HepG2 (cell line): ENCODE data around the gene MAGT1. TPM values are rescaled to one million over a fixed set of nuclear protein-coding genes. Genes with fewer than 3 reads are reported as not detected.

Experiments
- BCL6 ChIP-seq: IDR thresholded peaks from 2 replicates; pipeline ENCODE4 v1.6.1; 2016; ENCODE audit warnings: missing genetic modification reagents, missing compliant biosample characterization
- CENPX ChIP-seq: sonication (generic); formaldehyde crosslinking; IDR thresholded peaks from 2 replicates; pipeline ENCODE4 v1.9.0; 2021; ENCODE audit warnings: mild to moderate bottlenecking, missing genetic modification reagents, moderate library complexity
- ESRRA ChIP-seq: sonication (generic); formaldehyde crosslinking; IDR thresholded peaks from 2 replicates; pipeline ENCODE4 v1.5.1; 2020; ENCODE audit warnings: mild to moderate bottlenecking, low read depth, missing genetic modification reagents
- FLYWCH1 ChIP-seq: sonication (generic); formaldehyde crosslinking; IDR thresholded peaks from 2 replicates; pipeline ENCODE4 v1.8.1; 2023; ENCODE audit warnings: mild to moderate bottlenecking, missing genetic modification reagents
- FOXA1 ChIP-seq, 2 experiments: fragments of 450-650 bp in 1 of 2; sonication (generic) in 1 of 2; formaldehyde crosslinking in 1 of 2; IDR thresholded peaks; 2 replicates each; pipeline versions ENCODE4 v1.4.0 to v1.6.1; 2016 to 2020; ENCODE audit warnings: missing genetic modification reagents in 1 of 2
- FOXA3 ChIP-seq: IDR thresholded peaks from 2 replicates; pipeline ENCODE4 v1.6.1; 2016; ENCODE audit warnings: missing genetic modification reagents, missing compliant biosample characterization
- RORA ChIP-seq: sonication (generic); formaldehyde crosslinking; IDR thresholded peaks from 2 replicates; pipeline ENCODE4 v1.5.0; 2020; ENCODE audit warnings: mild to moderate bottlenecking, missing genetic modification reagents, moderate library complexity
- SOX13 ChIP-seq, 3 experiments: fragments of 450-650 bp in 1 of 3; sonication (generic) in 1 of 3; formaldehyde crosslinking in 1 of 3; IDR thresholded peaks in 2 of 3; conservative IDR thresholded peaks in 1 of 3; 2 replicates each; pipeline versions ENCODE4 v1.5.0 to v1.6.1; 2016 to 2020; ENCODE audit warnings: antibody characterized with exemption in 1 of 3, mild to moderate bottlenecking in 1 of 3, missing compliant biosample characterization in 1 of 3, missing genetic modification reagents in 1 of 3, moderate library complexity in 1 of 3
- SOX5 ChIP-seq: IDR thresholded peaks from 2 replicates; pipeline ENCODE4 v1.6.1; 2016; ENCODE audit warnings: borderline replicate concordance
- SP4 ChIP-seq: sonication (generic); formaldehyde crosslinking; IDR thresholded peaks from 2 replicates; pipeline ENCODE4 v1.8.1; 2023; ENCODE audit warnings: mild to moderate bottlenecking, missing genetic modification reagents
- U2AF2 ChIP-seq: fragments of 200-400 bp; formaldehyde crosslinking; IDR thresholded peaks from 2 replicates; pipeline ENCODE4 v1.6.1; 2017; ENCODE audit warnings: low read depth, mild to moderate bottlenecking, low read length
- ZEB1 ChIP-seq: IDR thresholded peaks from 2 replicates; pipeline ENCODE4 v1.6.1; 2012; ENCODE audit warnings: mild to moderate bottlenecking, low read depth, inconsistent platforms; ENCODE audit not compliant: insufficient replicate concordance
- ZNF343 ChIP-seq: sonication (generic); formaldehyde crosslinking; IDR thresholded peaks from 2 replicates; pipeline ENCODE4 v1.4.0; 2020; ENCODE audit warnings: mild to moderate bottlenecking, missing genetic modification reagents
- ZNF382 ChIP-seq: sonication (generic); formaldehyde crosslinking; IDR thresholded peaks from 2 replicates; pipeline ENCODE4 v1.5.0; 2020; ENCODE audit warnings: missing genetic modification reagents, mild to moderate bottlenecking, borderline replicate concordance
- ZNF446 ChIP-seq: sonication (generic); formaldehyde crosslinking; IDR thresholded peaks from 2 replicates; pipeline ENCODE4 v1.5.0; 2020; ENCODE audit warnings: mild to moderate bottlenecking, missing genetic modification reagents
- ZNF496 ChIP-seq: sonication (generic); formaldehyde crosslinking; IDR thresholded peaks from 2 replicates; pipeline ENCODE4 v1.8.1; 2023; ENCODE audit warnings: mild to moderate bottlenecking, moderate library complexity, missing genetic modification reagents; ENCODE audit not compliant: insufficient replicate concordance
- ZNF709 ChIP-seq: sonication (generic); formaldehyde crosslinking; IDR thresholded peaks from 2 replicates; pipeline ENCODE4 v1.5.0; 2020; ENCODE audit warnings: mild to moderate bottlenecking, missing genetic modification reagents
- ZSCAN20 ChIP-seq: sonication (generic); formaldehyde crosslinking; IDR thresholded peaks from 2 replicates; pipeline ENCODE4 v1.4.0; 2020; ENCODE audit warnings: missing genetic modification reagents, mild to moderate bottlenecking, borderline replicate concordance
- ZSCAN22 ChIP-seq: sonication (generic); formaldehyde crosslinking; IDR thresholded peaks from 2 replicates; pipeline ENCODE4 v1.4.0; 2020; ENCODE audit warnings: mild to moderate bottlenecking, missing genetic modification reagents
- polyA plus RNA-seq, 8 experiments: library from polyadenylated mRNA; depleted of rRNA in 3 of 8; stranded (reverse) in 7 of 8; unstranded in 1 of 8; fragments of >200 nt; fragmentation: Illumina TruSeq in 4 of 8; extraction: Trizol in 4 of 8; gene quantifications; 2 replicates each; pipeline versions ENCODE4 v1.2.1 to v1.2.3, GENCODE V29; 2011 to 2016; ENCODE audit warnings: low read depth in 4 of 8, missing spikeins in 1 of 8, mixed read lengths in 1 of 8; ENCODE audit not compliant: insufficient read depth in 1 of 8
- total RNA-seq, 5 experiments: library from RNA; depleted of rRNA; stranded (reverse); fragments of >200 nt; fragmentation: Illumina TruSeq; extraction: Trizol; gene quantifications; 2 replicates each; pipeline ENCODE4 v1.2.3, GENCODE V29; 2016; ENCODE audit warnings: low read depth in 1 of 5
- TF ChIP-seq, protein P1 (sequence below): sonication (generic); formaldehyde crosslinking; IDR thresholded peaks from 2 replicates; pipeline ENCODE4 v1.4.0; 2020; ENCODE audit warnings: missing genetic modification reagents, borderline replicate concordance
- TF ChIP-seq, protein P2 (sequence below): sonication (generic); formaldehyde crosslinking; IDR thresholded peaks from 2 replicates; pipeline ENCODE4 v1.4.0; 2020; ENCODE audit warnings: missing genetic modification reagents
- TF ChIP-seq, protein P3 (sequence below): sonication (generic); formaldehyde crosslinking; IDR thresholded peaks from 2 replicates; pipeline ENCODE4 v1.8.0; 2022; ENCODE audit warnings: low read depth, missing genetic modification reagents
- TF ChIP-seq, protein P4 (sequence below): sonication (generic); formaldehyde crosslinking; IDR thresholded peaks from 2 replicates; pipeline ENCODE4 v1.4.0; 2020; ENCODE audit warnings: missing genetic modification reagents, mild to moderate bottlenecking, borderline replicate concordance

The MAGT1 gene
- total and polyA plus RNA-seq, 2 of the 13 experiments (the other 11 are each of a cell fraction or from before 2014, with no cell fraction given): 38.0 to 75.0 TPM

DNA sequence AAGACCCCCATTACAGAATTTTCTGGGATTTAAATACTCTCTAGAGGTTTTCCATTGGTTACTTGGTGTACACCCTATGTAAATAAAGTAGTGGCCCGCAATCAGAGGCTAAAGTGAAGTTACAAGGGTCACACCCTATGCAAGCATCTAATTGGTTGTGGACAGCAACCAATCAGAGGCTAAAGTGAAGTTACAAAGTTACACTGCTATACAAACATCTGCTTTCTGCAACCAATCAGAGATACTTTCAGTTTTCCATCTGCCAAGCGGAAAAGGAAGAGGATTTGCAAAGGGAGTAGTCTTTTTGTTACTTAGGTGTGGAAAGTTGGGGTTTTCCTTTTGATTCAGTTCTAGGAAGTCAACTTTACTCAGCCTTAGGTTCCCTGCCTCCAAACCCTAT lies 107.2 kb downstream of the MAGT1 start (continued):
- TF ChIP-seq, protein P1, sequence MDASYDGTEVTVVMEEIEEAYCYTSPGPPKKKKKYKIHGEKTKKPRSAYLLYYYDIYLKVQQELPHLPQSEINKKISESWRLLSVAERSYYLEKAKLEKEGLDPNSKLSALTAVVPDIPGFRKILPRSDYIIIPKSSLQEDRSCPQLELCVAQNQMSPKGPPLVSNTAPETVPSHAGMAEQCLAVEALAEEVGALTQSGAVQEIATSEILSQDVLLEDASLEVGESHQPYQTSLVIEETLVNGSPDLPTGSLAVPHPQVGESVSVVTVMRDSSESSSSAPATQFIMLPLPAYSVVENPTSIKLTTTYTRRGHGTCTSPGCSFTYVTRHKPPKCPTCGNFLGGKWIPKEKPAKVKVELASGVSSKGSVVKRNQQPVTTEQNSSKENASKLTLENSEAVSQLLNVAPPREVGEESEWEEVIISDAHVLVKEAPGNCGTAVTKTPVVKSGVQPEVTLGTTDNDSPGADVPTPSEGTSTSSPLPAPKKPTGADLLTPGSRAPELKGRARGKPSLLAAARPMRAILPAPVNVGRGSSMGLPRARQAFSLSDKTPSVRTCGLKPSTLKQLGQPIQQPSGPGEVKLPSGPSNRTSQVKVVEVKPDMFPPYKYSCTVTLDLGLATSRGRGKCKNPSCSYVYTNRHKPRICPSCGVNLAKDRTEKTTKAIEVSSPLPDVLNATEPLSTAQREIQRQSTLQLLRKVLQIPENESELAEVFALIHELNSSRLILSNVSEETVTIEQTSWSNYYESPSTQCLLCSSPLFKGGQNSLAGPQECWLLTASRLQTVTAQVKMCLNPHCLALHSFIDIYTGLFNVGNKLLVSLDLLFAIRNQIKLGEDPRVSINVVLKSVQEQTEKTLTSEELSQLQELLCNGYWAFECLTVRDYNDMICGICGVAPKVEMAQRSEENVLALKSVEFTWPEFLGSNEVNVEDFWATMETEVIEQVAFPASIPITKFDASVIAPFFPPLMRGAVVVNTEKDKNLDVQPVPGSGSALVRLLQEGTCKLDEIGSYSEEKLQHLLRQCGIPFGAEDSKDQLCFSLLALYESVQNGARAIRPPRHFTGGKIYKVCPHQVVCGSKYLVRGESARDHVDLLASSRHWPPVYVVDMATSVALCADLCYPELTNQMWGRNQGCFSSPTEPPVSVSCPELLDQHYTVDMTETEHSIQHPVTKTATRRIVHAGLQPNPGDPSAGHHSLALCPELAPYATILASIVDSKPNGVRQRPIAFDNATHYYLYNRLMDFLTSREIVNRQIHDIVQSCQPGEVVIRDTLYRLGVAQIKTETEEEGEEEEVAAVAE: peak; percentile 70
- TF ChIP-seq SOX13 (IDR thresholded peaks at IDR 0.05) (no peak), SOX13 (CRISPR knock-in tag; conservative IDR thresholded peaks at IDR 0.05 in 1 of 2, IDR thresholded peaks at IDR 0.05 in 1 of 2) (no peak), FOXA1 (IDR thresholded peaks at IDR 0.05) (no peak), FOXA1 (CRISPR knock-in tag; IDR thresholded peaks at IDR 0.05) (0 out of 2 replicates have a peak, but pooled peaks have one; percentile 6), SOX5 (CRISPR knock-in tag) (no peak), FOXA3 (0 out of 2 replicates have a peak, but pooled peaks have one; percentile 18), FLYWCH1 (CRISPR knock-in tag) (no peak), ZEB1 (no peak), BCL6 (CRISPR knock-in tag) (no peak), CENPX (CRISPR knock-in tag) (no peak), RORA (no peak), ZNF496 (CRISPR knock-in tag) (no peak), SP4 (CRISPR knock-in tag) (no peak), ZNF446 (no peak), ZNF343 (CRISPR knock-in tag) (no peak), ZSCAN22 (CRISPR knock-in tag) (no peak), ZNF382 (CRISPR knock-in tag) (no peak), ZNF709 (CRISPR knock-in tag) (no peak), ESRRA (no peak), ZSCAN20 (no peak), U2AF2 (no peak)
- TF ChIP-seq, protein P2, sequence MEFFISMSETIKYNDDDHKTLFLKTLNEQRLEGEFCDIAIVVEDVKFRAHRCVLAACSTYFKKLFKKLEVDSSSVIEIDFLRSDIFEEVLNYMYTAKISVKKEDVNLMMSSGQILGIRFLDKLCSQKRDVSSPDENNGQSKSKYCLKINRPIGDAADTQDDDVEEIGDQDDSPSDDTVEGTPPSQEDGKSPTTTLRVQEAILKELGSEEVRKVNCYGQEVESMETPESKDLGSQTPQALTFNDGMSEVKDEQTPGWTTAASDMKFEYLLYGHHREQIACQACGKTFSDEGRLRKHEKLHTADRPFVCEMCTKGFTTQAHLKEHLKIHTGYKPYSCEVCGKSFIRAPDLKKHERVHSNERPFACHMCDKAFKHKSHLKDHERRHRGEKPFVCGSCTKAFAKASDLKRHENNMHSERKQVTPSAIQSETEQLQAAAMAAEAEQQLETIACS: no peak
- TF ChIP-seq, protein P3, sequence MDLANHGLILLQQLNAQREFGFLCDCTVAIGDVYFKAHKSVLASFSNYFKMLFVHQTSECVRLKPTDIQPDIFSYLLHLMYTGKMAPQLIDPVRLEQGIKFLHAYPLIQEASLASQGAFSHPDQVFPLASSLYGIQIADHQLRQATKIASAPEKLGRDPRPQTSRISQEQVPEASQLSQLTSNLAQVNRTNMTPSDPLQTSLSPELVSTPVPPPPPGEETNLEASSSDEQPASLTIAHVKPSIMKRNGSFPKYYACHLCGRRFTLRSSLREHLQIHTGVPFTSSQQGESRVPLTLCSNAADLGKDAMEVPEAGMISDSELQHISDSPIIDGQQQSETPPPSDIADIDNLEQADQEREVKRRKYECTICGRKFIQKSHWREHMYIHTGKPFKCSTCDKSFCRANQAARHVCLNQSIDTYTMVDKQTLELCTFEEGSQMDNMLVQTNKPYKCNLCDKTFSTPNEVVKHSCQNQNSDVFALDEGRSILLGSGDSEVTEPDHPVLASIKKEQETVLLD (CRISPR knock-in tag): no peak
- TF ChIP-seq, protein P4, sequence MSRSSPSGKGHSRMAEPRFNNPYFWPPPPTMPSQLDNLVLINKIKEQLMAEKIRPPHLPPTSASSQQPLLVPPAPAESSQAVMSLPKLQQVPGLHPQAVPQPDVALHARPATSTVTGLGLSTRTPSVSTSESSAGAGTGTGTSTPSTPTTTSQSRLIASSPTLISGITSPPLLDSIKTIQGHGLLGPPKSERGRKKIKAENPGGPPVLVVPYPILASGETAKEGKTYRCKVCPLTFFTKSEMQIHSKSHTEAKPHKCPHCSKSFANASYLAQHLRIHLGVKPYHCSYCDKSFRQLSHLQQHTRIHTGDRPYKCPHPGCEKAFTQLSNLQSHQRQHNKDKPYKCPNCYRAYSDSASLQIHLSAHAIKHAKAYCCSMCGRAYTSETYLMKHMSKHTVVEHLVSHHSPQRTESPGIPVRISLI (CRISPR knock-in tag): no peak
